Trophoblast cell (in vitro differentiated cells and primary cell): Measurements from ENCODE around the gene CD244.

Experiments
- DNase-seq, 2 donors: peaks; one replicate each; pipeline ENCODE4 v3.0.0-alpha.2; 2016
- H2AFZ ChIP-seq: 2 replicates; pipeline ENCODE4 v1.6.1; 2013; ENCODE audit warnings: low read length, moderate library complexity, mild to moderate bottlenecking; ENCODE audit not compliant: insufficient read depth, poor library complexity
- H2AK5ac ChIP-seq: 2 replicates; pipeline ENCODE4 v1.6.1; 2013; ENCODE audit warnings: mild to moderate bottlenecking, low read length
- H2BK120ac ChIP-seq: 2 replicates; pipeline ENCODE4 v1.6.1; 2013; ENCODE audit warnings: low read length, mild to moderate bottlenecking, moderate library complexity; ENCODE audit not compliant: insufficient read depth, poor library complexity
- H2BK12ac ChIP-seq: 2 replicates; pipeline ENCODE4 v1.6.1; 2013; ENCODE audit warnings: mild to moderate bottlenecking, low read length, moderate library complexity
- H2BK5ac ChIP-seq: 2 replicates; pipeline ENCODE4 v1.6.1; 2013; ENCODE audit warnings: low read length, low read depth, moderate library complexity, mild to moderate bottlenecking; ENCODE audit not compliant: poor library complexity
- H3K14ac ChIP-seq: 2 replicates; pipeline ENCODE4 v1.6.1; 2013; ENCODE audit warnings: mild to moderate bottlenecking, low read length
- H3K18ac ChIP-seq: 2 replicates; pipeline ENCODE4 v1.6.1; 2013; ENCODE audit warnings: mild to moderate bottlenecking, low read length
- H3K23ac ChIP-seq: 2 replicates; pipeline ENCODE4 v1.6.1; 2013; ENCODE audit warnings: low read length
- H3K27ac ChIP-seq: 2 replicates; pipeline ENCODE4 v1.5.1; 2013; ENCODE audit warnings: low read depth, mild to moderate bottlenecking, inconsistent platforms, low read length, moderate library complexity
- H3K27me3 ChIP-seq: 2 replicates; pipeline ENCODE4 v1.6.1; 2013; ENCODE audit warnings: inconsistent platforms, mild to moderate bottlenecking, low read length, moderate library complexity; ENCODE audit not compliant: insufficient read depth
- H3K36me3 ChIP-seq, 2 experiments: 1 replicate in 1 of 2; 2 replicates in 1 of 2; pipeline ENCODE4 v1.6.1; 2013; ENCODE audit warnings: low read length in 2 of 2, mild to moderate bottlenecking in 2 of 2, moderate library complexity in 1 of 2; ENCODE audit not compliant: insufficient read depth in 2 of 2, control insufficient read depth in 1 of 2
- H3K4ac ChIP-seq: 2 replicates; pipeline ENCODE4 v1.6.1; 2013; ENCODE audit warnings: low read depth, mild to moderate bottlenecking, low read length, moderate library complexity
- H3K4me1 ChIP-seq, 2 experiments: 1 replicate in 1 of 2; 2 replicates in 1 of 2; pipeline ENCODE4 v1.6.1; 2013; ENCODE audit warnings: low read length in 2 of 2, mild to moderate bottlenecking in 2 of 2, moderate library complexity in 1 of 2; ENCODE audit not compliant: insufficient read depth in 2 of 2, control insufficient read depth in 1 of 2
- H3K4me2 ChIP-seq: 2 replicates; pipeline ENCODE4 v1.6.1; 2013; ENCODE audit warnings: inconsistent platforms, mild to moderate bottlenecking, low read length, moderate library complexity
- H3K4me3 ChIP-seq: 2 replicates; pipeline ENCODE4 v1.5.1; 2013; ENCODE audit warnings: mild to moderate bottlenecking, low read depth, low read length, inconsistent platforms
- H3K79me1 ChIP-seq: one replicate; pipeline ENCODE4 v1.6.1; 2013; ENCODE audit warnings: low read length
- H3K79me2 ChIP-seq: 2 replicates; pipeline ENCODE4 v1.6.1; 2013; ENCODE audit warnings: low read length, mild to moderate bottlenecking; ENCODE audit not compliant: control insufficient read depth, insufficient read depth, poor library complexity
- H3K9ac ChIP-seq: 2 replicates; pipeline ENCODE4 v1.6.1; 2013; ENCODE audit warnings: mild to moderate bottlenecking, low read length
- H3K9me3 ChIP-seq: 2 replicates; pipeline ENCODE4 v1.6.1; 2013; ENCODE audit warnings: low read depth, mild to moderate bottlenecking, control low read depth, inconsistent platforms, low read length; ENCODE audit not compliant: insufficient read depth
- H4K12ac ChIP-seq: 2 replicates; pipeline ENCODE4 v1.6.1; 2013; ENCODE audit warnings: low read depth, mild to moderate bottlenecking, low read length, moderate library complexity
- H4K8ac ChIP-seq: 2 replicates; pipeline ENCODE4 v1.6.1; 2013; ENCODE audit warnings: low read depth, mild to moderate bottlenecking, low read length, moderate library complexity
- H4K91ac ChIP-seq: one replicate; pipeline ENCODE4 v1.6.1; 2013; ENCODE audit warnings: low read depth, mild to moderate bottlenecking, low read length, moderate library complexity
- WGBS: extraction: QIAGEN DNeasy Blood & Tissue Kit; methylation state at CpG from one replicate; pipeline ENCODE4 v1.1.7; 2013; ENCODE audit warnings: missing lambda C conversion rate; ENCODE audit not compliant: insufficient read length, insufficient coverage; ENCODE audit errors: extremely low coverage; 5-methylcytosine and 5-hydroxymethylcytosine counted together

Gene CD244

GRCh38 chr1:160850993-160851392, 11.7 kb downstream of the CD244 start:
- Histone ChIP-seq H3K18ac (no peak overlapping the region), H3K4ac (no peak overlapping the region), H4K12ac (no peak overlapping the region), H3K27ac (no peak overlapping the region), H3K23ac (no peak overlapping the region), H2AK5ac (no peak overlapping the region), H2BK120ac (no peak overlapping the region), H3K4me2 (no peak overlapping the region), H2BK5ac (no peak overlapping the region), H2AFZ (no peak overlapping the region), H3K27me3 (no peaks in the 10 kb centered on the region), H3K4me1 (no peaks in the 10 kb centered on the region), H3K79me1 (no peaks in the 10 kb centered on the region), H4K8ac (no peak overlapping the region), H3K9ac (no peak overlapping the region), H3K4me3 (no peak overlapping the region), H3K9me3 (peaks cover 3% of the 10 kb centered on the region), H3K14ac (no peak overlapping the region), H2BK12ac (no peak overlapping the region), H3K79me2 (no peaks in the 10 kb centered on the region), H4K91ac (no peak overlapping the region), H3K36me3 (no peaks in the 10 kb centered on the region)
- DNase-seq, result no peak
- WGBS, result no CpG with 5 or more reads among the region's 8 CpGs

- Histone ChIP-seq H3K4ac (no peak overlapping the region), H2BK5ac (no peak overlapping the region), H2AK5ac (no peak overlapping the region), H3K36me3 (no peaks in the 10 kb centered on the region), H3K14ac (no peak overlapping the region), H3K9ac (no peak overlapping the region), H3K4me2 (no peak overlapping the region), H3K18ac (no peak overlapping the region), H3K23ac (no peak overlapping the region), H2AFZ (no peak overlapping the region), H3K9me3 (peaks cover 2% of the 10 kb centered on the region), H4K91ac (no peak overlapping the region), H3K27ac (no peak overlapping the region), H3K4me1 (no peaks in the 10 kb centered on the region), H2BK12ac (no peak overlapping the region), H4K12ac (no peak overlapping the region), H3K79me1 (no peaks in the 10 kb centered on the region), H3K79me2 (no peaks in the 10 kb centered on the region), H3K27me3 (no peaks in the 10 kb centered on the region), H2BK120ac (no peak overlapping the region), H3K4me3 (no peak overlapping the region), H4K8ac (no peak overlapping the region)
- WGBS, result no CpG with 5 or more reads among the region's 5 CpGs
- no peak for DNase-seq
These were observed 12.1 kb downstream of the CD244 start for GRCh38 chr1:160850541-160850940.

GRCh38 chr1:160846281-160846680, 16.4 kb downstream of the CD244 start:
- H2AK5ac ChIP-seq, result no peak overlapping the region
- no peak overlapping the region for H3K27ac ChIP-seq
- H3K23ac ChIP-seq, result no peak overlapping the region
- H4K8ac ChIP-seq, result no peak overlapping the region
- H3K36me3 ChIP-seq, result no peaks in the 10 kb centered on the region
- H3K27me3 ChIP-seq, result no peaks in the 10 kb centered on the region
- no peaks in the 10 kb centered on the region for H3K9me3 ChIP-seq
- no peak overlapping the region for H4K12ac ChIP-seq
- no peak overlapping the region for H3K4me3 ChIP-seq
- no peak overlapping the region for H4K91ac ChIP-seq
- H3K4me2 ChIP-seq, result no peak overlapping the region
- H3K4me1 ChIP-seq, result peaks cover 0 to 2% of the 10 kb centered on the region in 2 experiments
- no peaks in the 10 kb centered on the region for H3K79me2 ChIP-seq
- H2AFZ ChIP-seq, result no peak overlapping the region
- no peak overlapping the region for H3K4ac ChIP-seq
- no peak overlapping the region for H2BK12ac ChIP-seq
- H2BK5ac ChIP-seq, result no peak overlapping the region
- no peak overlapping the region for H3K9ac ChIP-seq
- H2BK120ac ChIP-seq, result no peak overlapping the region
- WGBS, result no CpG with 5 or more reads among the region's 12 CpGs
- no peaks in the 10 kb centered on the region for H3K79me1 ChIP-seq
- H3K18ac ChIP-seq, result no peak overlapping the region
- no peak overlapping the region for H3K14ac ChIP-seq
- no peak for DNase-seq

GRCh38 chr1:160844447-160845232, 18.0 kb downstream of the CD244 start:
- peak in 1 of 2 donors; percentile 48 for DNase-seq
- no peak overlapping the region for H3K14ac ChIP-seq
- H3K27me3 ChIP-seq, result no peaks in the 10 kb centered on the region
- H3K4me2 ChIP-seq, result no peak overlapping the region
- H3K9ac ChIP-seq, result no peak overlapping the region
- no peak overlapping the region for H4K91ac ChIP-seq
- H2AFZ ChIP-seq, result no peak overlapping the region
- no peak overlapping the region for H2AK5ac ChIP-seq
- H3K79me1 ChIP-seq, result no peaks in the 10 kb centered on the region
- no peak overlapping the region for H3K18ac ChIP-seq
- no peak overlapping the region for H2BK120ac ChIP-seq
- H4K8ac ChIP-seq, result no peak overlapping the region
- peaks cover 0 to 2% of the 10 kb centered on the region in 2 experiments for H3K4me1 ChIP-seq
- no peak overlapping the region for H3K4ac ChIP-seq
- no peak overlapping the region for H3K27ac ChIP-seq
- WGBS, result no CpG with 5 or more reads among the region's 12 CpGs
- no peaks in the 10 kb centered on the region for H3K36me3 ChIP-seq
- H3K23ac ChIP-seq, result no peak overlapping the region
- H2BK5ac ChIP-seq, result no peak overlapping the region
- no peaks in the 10 kb centered on the region for H3K79me2 ChIP-seq
- no peak overlapping the region for H2BK12ac ChIP-seq
- no peak overlapping the region for H3K4me3 ChIP-seq
- H3K9me3 ChIP-seq, result no peaks in the 10 kb centered on the region
- H4K12ac ChIP-seq, result no peak overlapping the region
